GM23248 (cell line): ENCODE results near the gene LCMT2.

Experiments used
- EZH2 ChIP-seq: fragments of 200-600 bp; sonication (generic); IDR thresholded peaks from 2 replicates; pipeline ENCODE4 v1.6.1; 2018; ENCODE audit warnings: antibody characterized with exemption, mild to moderate bottlenecking; ENCODE audit not compliant: insufficient read depth, poor library complexity, severe bottlenecking
- EZH2phosphoT487 ChIP-seq: fragments of 200-600 bp; sonication (generic); IDR thresholded peaks from 2 replicates; pipeline ENCODE4 v1.6.1; 2018; ENCODE audit warnings: antibody characterized with exemption, moderate library complexity, mild to moderate bottlenecking, low read depth; ENCODE audit not compliant: insufficient read depth

GRCh38 chr15:43277901-43278300, 52.5 kb downstream of the LCMT2 start:
- TF ChIP-seq EZH2phosphoT487 (no peak), EZH2 (no peak)
